IPS-NIHi11 (cell line): Measurements from ENCODE around the gene TCERG1L.

Experiments used
- DNase-seq: peaks from one replicate; pipeline ENCODE4 v3.0.0; 2012; ENCODE audit warnings: mixed read lengths, low spot score

The TCERG1L gene

DNA sequence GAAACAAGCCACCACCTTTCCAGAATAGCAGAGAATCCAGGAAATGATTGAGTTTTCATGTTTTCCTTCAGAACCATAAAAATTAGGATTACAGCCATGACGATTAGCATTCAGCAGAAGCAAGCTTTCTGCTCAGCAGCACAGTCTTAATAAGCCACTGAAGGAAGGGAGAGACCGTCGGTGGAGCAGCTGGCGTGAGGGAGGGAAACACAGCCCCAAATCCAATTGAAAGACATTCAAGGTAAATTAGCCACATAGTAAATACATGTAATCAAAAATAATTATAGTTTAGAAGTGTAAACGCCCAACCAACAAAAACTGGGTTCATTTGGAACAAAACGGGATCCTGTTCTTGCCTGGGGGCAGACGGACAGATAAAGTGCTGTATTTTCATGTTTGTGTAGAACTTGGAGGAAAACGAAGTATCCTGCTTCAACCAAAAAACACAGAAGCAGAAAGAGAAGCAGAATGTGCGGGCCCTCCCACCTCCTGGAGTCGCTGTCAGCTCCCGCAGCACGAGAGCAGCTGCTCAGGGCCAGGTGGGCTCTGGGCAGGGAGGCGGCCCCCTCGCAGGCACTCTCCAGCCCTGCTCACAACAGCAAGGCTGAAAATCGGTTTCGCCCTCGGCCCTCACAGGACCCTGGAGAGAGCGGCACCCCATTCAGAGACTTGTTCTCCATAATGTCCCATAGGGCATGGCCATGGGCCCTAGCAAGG is 84.9 kb downstream of the TCERG1L start:
- DNase-seq = no peak

DNA sequence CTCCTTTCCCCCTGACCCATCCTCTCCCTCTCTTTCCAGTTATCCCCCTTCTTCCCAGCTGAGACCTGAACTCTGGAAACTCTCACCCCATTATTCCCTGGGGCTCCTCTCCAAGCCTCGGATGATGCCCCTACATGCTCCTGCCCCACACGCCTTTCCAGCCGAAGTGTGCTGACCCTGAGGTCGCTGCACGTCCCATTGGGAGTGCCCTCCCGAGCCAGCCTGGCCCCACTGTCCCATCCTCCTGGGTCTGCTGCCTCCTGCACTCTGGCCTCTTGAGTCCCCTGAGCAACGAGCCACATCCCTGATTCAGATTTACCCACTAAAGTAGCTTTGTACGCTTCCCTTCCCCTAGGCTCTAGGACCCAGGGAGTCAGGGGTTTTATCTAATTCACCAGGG is 87.4 kb downstream of the TCERG1L start:
- no peak for DNase-seq

DNA sequence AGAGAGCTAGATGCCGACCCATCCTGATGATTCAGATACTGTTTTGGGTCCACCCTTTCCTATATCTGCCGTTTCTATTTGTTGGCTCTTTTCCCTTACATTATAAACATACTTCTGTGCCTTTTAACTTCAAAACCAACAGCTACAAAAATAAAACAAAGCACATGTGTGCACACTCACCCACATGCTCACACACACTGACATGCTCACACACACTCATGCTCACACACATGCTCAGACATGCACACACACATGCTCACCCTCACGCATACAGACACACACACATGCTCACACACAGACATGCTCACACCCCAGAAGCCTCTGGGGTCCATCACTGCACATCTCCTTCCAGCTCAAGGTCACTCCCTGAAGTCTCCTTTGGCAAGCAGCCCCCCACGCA is 88.1 kb downstream of the TCERG1L start:
- no peak for DNase-seq

DNA sequence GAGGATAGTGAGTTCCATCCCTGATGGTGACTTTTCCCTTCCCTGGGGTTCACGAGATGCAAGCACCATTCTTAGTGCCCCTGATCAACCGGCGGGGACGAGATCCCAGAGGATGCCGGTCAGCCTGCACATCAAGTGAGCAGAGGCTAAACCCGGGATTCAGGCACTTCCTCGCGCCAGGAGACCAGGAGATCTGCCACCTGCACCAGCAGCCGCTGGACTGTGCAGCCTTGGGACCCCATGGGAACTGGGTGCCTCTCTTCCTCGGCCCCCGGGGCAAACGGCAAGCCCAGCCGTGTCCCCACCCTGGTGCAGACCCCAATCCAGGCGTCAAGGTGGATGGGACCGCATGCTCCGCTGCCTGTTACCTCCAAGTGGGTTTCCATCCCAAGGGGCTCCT is 88.5 kb downstream of the TCERG1L start:
- no peak for DNase-seq

DNA sequence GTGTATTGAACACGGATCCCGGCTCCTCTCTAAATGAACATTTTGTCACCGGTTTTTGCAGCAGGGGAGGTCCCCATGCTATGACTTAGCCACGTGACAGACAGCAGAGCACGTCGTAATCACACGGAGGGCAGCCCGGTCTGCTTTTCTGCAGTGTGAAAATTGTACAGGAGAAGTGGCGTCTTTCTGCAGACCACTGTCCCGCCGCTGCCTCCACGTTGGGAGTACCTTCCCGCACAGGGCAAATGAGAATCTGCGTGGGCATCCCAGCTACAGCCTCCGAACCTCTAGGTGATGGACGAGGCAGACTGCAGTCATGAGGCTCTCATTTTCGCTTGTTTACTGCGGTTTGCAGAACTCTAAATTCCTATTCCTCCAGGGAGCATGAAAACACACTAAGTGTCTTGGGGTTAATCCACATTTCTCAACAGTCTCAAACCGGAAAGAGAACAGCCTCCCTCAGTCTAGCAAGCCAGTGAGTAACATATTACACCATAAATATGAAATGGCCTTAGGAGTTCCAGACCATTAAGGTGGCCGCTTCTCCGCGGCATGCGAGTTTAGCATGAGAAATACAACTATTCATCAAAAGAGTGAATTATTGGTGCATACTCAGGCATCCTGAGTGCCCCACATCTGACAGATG is 89.8 kb downstream of the TCERG1L start:
- no peak for DNase-seq

DNA sequence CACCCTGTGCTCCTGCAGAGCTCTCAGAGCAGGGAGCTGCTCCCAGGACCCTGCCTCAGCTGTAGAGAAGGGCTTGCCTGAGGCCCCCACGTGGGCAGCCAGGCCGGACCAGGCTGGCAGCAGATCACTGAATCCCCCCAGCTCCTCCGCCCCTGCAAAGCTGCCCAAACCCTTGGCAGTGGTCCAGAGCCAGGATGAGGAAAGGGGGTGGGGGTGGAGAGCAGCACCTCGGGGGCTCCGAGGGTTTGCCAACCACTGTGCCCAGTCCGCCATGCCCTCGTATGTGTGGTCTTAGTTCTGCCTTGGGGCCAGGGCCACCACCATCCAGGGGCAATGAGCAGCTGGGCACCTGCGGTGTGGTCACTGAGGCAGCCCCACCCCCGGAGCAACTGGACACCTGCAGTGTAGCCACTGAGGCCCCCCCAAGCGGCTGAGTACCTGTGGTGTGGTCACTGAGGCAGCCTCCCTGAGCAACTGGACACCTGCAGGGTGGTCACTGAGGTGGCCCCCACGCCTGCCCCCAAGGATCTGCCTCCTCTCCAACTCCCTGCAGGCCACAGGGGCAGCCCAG is 90.8 kb downstream of the TCERG1L start:
- no peak for DNase-seq

DNA sequence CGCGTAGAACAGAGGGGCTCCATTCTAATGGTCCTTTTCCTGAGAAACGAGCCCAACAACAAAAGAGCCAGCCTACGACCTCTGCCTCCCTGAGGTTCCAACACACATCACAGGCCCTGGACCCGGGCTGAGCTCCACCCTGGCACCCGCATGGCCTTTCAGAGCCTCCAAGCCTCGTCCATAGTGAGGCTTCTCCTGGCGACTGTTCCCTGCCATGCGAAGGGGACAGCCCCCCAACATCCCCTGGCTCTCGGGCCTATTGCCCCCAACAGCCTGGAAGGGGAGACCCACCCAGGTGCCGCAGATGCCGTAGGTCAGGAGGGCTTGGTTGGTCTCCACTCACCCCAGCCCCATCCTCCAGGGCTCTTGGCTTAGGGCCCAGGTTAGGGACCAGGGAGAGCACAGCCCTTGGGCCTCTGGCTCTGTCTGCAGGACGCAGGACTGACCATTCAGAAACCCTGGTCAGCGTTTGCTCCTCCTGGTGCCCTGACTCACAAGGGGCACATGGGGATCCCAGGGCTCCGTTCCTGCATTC is 91.5 kb downstream of the TCERG1L start:
- no peak for DNase-seq

DNA sequence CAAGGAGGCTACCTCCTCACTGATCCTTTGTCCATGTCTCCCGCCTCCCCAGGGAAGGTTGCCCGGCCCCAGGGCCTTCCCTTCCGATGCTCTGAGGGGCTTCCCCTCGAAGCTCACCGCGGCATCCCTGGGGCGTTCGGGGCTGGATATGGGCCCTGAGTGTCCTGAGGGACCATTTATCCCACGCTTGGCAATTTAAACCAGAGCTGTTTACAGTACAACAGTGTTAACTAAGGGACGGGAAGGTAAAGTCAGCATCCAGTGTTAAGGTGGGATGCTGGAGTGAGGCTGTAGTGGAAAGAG is 92.0 kb downstream of the TCERG1L start:
- DNase-seq = no peak

DNA sequence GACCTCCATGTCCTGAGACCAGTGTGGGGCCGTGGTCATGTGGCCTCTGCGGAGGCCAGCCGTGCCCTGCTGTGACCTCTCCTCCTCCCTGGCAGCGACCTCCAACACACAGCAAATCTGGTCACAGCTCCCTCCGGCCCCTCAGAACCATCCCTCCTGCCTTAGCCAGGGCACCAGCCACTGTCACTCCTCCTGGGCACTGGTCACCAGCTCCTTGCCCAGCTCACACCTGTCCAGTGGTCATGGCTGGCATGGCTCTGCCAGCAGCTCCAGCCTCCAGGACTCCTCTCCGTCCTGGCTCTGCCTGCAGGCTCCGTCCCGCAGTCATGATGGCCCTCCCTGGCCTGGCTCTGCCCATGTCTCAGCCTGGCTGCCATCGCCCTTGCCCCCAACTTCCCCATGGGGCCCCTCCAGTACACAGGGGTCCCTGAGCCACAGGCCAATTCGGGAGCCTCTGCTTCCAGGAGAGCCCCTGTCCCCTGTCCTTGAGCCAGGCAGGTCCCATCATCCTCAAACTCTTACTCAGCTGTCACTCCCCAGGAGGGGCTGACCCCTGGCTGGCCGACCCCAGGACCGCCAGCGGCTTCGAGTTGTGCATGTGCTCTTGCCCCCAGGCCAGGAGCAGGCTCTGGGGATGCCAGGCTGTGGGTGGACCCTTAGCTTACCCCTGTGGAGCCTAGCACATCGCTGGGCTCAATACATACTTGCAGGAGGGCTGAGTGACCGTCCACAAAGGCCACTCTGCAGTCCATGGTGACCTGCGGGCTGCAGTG is 92.5 kb downstream of the TCERG1L start:
- no peak for DNase-seq

DNA sequence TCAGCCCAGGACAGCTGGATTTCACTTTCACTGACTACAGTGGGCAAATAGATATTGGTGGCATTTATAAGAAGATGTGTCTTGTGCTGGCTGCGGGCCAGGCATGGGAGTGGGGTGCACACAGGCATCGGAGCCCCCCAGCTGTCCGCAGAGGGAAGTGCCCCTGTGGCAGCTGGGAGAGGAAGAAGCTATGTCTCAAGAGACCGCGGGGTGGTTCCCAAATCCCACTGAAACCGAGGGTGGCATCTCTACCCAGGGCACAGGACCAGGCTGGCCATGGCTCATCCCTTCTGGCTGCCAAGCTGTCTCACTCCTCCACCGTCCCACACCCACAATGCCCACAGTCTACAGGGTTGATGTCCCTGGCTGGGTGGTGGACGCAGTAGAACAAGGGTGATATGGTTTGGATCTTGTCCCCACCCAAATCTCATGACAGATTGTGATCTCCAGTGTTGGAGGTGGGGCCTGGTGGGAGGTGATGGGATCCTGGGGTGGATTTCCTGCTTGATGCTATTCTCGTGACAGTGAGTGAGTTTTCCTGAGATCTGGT is 94.8 kb downstream of the TCERG1L start:
- DNase-seq = no peak

DNA sequence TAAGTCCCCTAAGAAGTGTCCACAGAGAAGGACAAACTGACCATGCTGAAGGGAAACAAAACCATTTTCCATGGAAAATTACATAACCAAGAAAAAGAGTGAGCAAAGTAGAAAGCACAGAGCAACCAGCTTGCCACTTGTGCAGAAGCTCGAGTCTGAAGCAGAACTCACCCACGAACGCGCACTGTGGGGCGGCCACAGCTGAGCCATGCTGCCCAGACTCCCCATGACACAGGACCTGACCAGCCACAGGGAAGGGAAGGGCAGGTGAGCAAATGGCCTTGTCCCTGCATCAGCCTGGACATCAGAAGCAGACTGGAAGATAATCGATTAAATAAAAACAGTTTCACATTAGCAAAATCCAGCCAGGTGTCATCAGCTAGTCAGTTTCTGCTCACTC is 95.7 kb downstream of the TCERG1L start:
- DNase-seq = no peak

DNA sequence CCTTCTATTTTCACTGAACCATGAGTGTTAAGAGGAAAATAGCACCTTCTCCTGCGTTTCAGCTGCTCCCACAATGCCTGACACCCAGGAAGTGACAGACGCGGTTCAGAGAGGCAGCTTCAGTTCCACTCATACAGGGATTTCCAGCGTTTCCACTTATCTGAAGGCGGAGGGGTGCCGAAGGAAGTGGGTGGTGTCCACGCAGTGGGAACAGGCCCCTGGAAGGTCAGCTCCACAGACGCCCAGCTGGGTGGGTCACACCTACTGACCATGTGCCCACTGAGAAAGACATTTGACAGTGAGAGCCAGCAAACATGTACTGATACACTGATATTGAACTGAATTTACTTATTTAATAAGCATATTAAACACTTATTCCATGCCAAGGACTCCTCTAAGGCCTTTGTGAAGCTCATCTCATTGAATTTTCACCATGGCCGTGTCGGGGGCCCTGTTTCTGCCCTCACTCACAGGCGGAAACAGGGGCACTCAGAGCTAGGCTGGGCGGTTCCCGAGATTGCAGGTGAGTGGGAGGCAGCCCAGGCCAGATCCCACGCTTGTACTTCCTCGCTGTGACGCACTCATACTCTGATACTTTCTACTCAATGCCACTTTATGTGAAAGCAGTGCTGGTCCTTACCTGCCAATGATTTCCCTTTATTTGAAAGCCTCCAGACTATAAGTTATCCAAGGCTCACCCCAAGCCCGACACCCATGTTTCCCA is 96.8 kb downstream of the TCERG1L start:
- DNase-seq = no peak

DNA sequence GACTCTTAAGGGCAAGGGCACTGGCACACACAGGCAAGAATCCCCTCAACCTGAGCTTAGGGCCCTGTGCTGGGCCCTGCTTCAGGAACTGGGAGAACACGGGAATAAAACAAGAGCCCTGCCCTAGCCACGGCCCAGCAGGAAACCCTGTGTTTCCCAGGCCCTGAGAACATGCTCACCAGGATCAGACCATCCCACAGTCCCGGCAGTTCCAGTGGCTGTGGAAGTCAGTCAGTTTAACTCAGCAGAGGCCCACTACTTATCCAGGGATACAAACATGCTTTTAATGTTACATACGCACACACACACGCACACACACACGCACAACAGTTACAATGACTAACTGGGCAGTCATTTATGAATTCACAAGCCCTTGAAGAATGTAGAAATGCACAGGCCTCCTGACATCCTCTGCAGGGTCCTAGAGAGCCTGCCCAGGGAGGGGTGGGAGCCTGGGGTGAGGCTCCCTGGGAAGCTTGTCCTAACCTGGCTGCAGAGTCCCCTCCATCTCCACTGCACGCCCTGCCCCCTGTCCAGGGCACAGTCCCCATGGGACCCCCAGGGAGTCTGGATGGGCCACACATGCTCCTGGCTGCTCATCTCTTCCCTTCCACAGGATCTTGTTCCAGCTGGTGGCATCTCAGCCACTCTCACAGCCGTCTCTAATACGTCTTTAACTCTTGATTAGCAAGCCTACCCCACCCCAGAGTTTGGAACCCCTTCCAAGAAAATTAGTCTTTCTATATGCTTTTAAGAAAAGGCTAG is 97.6 kb downstream of the TCERG1L start:
- no peak for DNase-seq

DNA sequence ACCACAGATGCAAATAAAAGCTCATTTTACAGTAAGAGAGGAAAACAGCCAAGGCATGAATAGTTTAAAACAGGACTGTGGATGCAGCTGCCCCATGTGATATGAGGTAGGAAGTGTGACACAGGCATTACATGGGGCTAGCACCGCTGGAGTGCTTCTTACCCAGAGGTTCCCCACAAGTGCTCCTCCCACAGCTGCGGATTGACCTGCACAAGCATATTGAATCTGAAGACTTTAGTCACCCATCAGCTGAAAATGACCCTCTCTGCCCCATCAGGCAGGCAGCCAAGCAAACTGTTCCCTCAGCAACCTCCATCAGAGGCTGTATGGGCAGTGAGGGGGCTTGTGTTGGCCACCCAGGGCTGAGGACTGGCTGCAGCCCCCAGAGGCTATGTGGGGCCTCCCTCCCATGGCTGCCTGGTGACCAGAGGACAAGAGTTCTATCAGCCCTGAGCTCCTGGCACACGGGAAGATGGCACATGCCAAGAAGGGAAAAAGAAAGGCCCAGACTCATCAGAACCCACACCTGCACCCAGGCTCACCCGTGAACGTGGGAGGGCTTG is 98.7 kb downstream of the TCERG1L start:
- DNase-seq = no peak

DNA sequence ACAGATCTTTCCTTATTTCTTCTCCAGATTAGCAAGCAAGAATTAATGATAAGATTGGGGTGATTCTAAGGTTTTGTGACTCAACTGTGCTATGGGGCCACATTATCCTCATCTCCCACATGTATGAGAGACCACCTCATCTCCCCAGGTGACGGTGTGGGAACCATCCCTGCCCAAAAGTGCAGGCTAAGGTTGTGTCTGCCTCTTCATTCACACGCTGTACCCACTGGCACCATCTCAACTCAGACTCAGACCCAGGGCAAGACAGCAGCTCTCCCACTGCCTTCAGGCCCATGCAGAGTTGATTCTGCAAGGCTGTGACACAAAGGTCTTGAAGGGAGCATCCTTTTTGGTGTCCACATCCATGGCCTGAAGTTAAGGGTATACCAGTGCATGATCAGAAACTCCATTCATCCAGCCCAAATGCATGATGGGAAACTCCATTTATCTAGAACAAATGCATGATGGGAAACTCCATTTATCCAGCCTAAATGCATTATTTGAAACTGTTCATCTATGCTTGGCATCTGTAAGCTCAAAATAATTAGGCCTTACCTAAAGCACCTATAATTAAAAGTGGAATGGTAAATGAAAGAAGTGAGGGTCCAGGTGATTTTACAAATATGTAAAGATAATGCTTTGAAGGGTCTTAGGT is 99.4 kb downstream of the TCERG1L start:
- no peak for DNase-seq

DNA sequence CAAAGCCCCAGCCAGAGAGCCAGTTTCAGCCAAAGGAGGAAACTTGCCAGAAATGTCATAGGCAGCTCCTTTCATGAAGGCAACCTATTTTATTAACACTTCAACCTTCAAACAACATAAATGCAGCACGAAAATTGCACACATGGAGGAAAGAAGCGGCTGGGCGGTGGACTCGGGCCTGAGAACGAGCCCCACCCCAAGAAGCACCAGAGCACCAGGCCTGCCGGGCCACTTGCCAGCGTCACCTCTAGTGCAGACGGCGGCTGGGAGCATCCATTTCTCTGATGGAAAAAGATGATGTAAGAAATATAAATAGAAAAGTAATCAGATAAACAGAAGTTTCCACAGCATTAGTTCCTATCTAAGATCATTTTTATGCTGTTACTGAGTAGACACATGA is 100.0 kb downstream of the TCERG1L start:
- DNase-seq = no peak

DNA sequence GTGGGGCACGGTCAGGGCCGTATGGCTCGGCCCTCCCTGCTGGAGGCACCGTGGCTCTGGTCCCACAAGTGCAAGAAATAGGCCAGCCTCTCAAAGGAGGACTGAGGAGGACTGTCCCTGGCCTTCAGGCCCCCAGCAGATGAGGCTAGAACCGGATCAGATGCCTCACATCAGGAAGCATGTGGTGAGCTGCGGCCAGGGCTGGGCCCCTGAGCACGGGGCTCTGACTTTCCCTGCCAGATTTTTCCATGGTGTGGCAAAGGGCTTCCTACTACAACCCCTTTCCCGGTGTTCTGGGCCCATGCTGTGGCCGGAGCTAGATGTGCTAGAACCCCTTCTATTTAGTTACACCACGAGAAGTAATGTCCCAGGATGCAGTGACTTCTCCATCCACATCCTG is 100.4 kb downstream of the TCERG1L start:
- no peak for DNase-seq

DNA sequence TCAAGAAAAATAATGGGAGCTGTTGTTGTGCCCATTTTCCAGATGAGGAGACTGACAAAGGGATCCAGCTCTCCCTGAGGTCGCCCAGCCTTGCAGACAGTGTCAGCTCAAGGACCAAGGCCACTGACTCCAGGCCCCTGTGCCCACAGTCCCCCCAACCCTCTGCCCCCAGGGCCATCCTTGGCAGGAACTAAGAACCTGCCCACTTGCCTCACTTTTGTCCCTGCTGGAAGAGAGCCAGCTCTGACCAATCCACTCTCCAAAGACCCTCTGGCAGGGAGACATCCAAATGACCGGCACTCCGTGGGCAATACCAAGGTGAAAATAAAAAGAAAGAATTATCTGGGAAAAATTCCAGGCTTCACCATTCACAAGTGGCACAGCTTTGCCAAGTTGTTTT is 101.3 kb downstream of the TCERG1L start:
- no peak for DNase-seq

DNA sequence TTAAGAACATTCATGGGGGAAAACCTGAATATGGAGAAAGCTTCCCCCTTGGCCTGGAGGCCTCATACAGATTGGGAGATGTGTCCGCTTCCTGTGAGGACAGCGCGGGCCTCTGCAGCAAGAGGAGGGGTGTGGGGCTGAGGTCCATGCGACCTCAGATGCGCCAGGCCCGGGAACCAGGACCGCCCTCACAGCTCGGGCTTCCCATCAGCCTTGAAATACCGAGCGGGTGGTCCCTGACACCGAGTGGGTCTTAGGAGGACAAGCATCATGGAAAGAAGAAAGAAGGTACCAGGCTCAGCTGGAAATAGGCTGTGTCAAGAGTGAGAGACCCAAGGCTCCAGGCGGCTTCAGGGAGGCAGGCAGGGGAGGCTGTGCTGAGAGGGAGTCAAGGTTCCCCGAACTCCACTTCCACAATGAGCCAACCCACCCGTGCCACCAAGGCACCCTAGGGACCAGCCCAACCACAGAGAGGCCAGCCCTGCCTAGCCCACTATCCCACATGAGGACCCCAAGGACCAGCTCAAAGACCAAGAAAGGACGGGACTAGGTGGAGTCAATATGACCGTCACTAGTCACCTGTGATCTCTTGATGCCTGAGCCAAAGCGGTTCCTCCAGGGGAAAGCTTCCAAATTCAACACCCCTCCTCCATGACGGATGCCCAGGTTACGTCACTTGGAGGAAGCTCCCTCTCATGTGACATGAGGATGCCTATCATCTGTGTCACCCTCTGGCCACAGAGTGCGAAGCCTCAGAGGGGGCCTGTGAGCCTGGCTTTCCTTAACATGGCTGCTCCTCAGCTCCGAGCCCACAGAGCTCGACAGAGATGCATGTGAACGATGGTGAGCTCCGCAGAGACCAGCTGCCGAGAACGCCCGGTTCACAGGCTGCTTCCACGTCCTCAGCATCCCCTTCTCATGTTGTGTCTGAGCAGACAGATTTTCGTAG is 103.7 kb downstream of the TCERG1L start:
- DNase-seq = no peak
